Measurements from ENCODE around the gene TREML1.

GRCh38 chr6:41201764-41202173, 47.6 kb upstream of the TREML1 start:
- TF ChIP-seq EZH2 (IDR thresholded peaks at IDR 0.05), result no peak
- TF ChIP-seq FOXP2 (optimal IDR thresholded peaks at IDR 0.05; ENCODE audit: control extremely low read depth, extremely low read length, insufficient read depth), result no peak
